ENCODE data around the gene OR2T2. TPM values are rescaled to one million over a fixed set of nuclear protein-coding genes. Genes with fewer than 3 reads are reported as not detected.

The OR2T2 gene, protein sequence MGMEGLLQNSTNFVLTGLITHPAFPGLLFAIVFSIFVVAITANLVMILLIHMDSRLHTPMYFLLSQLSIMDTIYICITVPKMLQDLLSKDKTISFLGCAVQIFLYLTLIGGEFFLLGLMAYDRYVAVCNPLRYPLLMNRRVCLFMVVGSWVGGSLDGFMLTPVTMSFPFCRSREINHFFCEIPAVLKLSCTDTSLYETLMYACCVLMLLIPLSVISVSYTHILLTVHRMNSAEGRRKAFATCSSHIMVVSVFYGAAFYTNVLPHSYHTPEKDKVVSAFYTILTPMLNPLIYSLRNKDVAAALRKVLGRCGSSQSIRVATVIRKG
- not detected in 2 replicates for total RNA-seq

DNA sequence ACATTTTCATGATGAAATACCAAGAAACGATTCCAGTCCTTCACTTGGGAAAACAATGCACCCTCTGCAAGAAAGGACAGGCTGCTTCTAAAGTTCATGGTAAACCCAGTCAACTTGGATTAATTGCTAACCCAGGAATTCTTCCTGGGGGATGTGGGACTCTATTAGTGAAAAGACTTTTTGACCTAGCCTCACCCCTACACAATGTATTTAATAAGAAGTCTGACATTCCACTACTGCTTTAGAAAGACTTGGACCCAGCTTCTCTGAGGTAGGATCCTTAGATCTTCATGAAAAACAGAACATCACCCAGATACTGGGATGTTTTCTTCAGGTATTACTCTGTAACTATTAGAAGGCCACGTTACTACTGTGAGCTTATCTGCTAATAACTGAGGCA, at the start of gene OR2T2:
TSS of gene OR2T2 (plus strand) at position 239 of the 400 bp plus-strand sequence. CDS start 7,161 bp downstream, outside the sequence.

DNA sequence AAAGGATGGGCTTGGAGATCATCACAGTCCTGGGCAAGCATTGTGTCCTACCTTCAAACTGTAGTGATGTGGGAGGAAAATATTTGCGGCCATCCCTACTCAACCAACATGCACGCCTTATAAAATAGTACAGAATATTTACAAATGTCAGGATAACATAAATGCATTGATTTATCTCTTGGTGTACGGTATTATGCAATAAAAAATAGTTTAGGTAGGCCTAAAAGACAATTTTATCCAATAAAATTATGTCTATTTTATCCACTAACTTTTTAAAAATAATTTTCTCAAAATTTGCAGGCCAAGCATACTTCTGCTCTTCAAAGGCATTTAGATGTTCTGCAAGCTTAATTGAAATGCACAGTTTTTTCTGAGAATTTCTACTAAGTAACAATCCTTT, 42.7 kb upstream of the OR2T2 start, which contains the start of gene OR2T1:
TSS of gene OR2T1 (plus strand) at position 301 of the 400 bp plus-strand sequence. CDS start 3,100 bp downstream, outside the sequence.

DNA sequence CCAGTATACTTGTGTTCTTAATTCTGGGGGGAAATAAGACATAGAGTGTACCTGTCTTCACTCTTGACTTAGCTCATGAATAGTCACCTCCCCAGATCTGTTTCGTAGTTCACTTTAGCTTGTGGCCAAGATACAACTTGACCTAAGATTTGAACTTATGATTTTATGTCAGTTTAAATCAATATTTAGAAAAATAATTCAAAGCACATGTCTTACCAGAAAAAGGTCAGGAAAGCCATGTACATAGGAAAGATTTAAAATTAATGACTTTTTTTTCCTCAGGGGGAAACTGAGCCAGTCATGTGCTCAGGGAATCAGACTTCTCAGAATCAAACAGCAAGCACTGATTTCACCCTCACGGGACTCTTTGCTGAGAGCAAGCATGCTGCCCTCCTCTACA, 27.6 kb downstream of the OR2T2 start, which contains the start of gene OR2T3:
TSS of gene OR2T3 (plus strand) at position 301 of the 400 bp plus-strand sequence. CDS start at position 301, 0 bp downstream.

DNA sequence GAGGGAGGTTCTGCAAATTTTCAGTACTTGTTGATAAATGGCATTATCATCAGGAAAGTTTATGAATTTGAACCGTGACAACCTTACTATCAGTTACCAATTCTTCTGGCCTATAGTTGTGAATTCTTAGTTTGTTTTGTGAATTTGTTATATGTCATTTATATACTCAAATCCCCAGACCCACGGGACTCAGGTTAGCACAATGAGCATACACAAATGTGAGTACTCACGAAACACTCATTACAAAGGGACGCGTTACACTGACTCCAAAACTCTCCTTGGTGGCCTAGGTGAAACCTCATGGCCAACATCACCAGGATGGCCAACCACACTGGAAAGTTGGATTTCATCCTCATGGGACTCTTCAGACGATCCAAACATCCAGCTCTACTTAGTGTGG, 42.9 kb downstream of the OR2T2 start, which contains the start of gene OR2T5:
TSS of gene OR2T5 (plus strand) at position 301 of the 400 bp plus-strand sequence. CDS start at position 301, 0 bp downstream.

Other genes starting within 250 kb of the OR2T2 start
- not detected in 2 replicates for gene OR2M3, start 248.4 kb upstream of the OR2T2 start, total RNA-seq
- gene OR2M4, start 214.2 kb upstream of the OR2T2 start, total RNA-seq, result not detected in 2 replicates
- gene OR2T33, start 167.7 kb upstream of the OR2T2 start, total RNA-seq, result not detected in 2 replicates
- not detected in 2 replicates for gene OR2T12, start 142.2 kb upstream of the OR2T2 start, total RNA-seq
- gene OR2M7, start 121.1 kb upstream of the OR2T2 start, total RNA-seq, result not detected in 2 replicates
- not detected in 2 replicates for gene OR14C36, start 96.9 kb upstream of the OR2T2 start, total RNA-seq
- not detected in 2 replicates for gene OR2T4, start 84.0 kb upstream of the OR2T2 start, total RNA-seq
- not detected in 2 replicates for gene OR2T6, start 69.9 kb upstream of the OR2T2 start, total RNA-seq
- not detected in 2 replicates for gene OR2T1, start 42.6 kb upstream of the OR2T2 start, total RNA-seq
- not detected in 2 replicates for gene OR2T3, start 27.7 kb downstream of the OR2T2 start, total RNA-seq
- not detected in 2 replicates for gene OR2T5, start 43.0 kb downstream of the OR2T2 start, total RNA-seq
- gene OR2G6, start 62.4 kb downstream of the OR2T2 start, total RNA-seq, result not detected in 2 replicates
- not detected in 2 replicates for gene OR2T29, start 117.1 kb downstream of the OR2T2 start, total RNA-seq
- gene OR2T34, start 129.1 kb downstream of the OR2T2 start, total RNA-seq, result not detected in 2 replicates
- not detected in 2 replicates for gene OR2T10, start 152.1 kb downstream of the OR2T2 start, total RNA-seq
- not detected in 2 replicates for gene OR2T11, start 189.5 kb downstream of the OR2T2 start, total RNA-seq
- gene OR2T35, start 199.6 kb downstream of the OR2T2 start, total RNA-seq, result not detected in 2 replicates
- not detected in 2 replicates for gene OR2T27, start 209.9 kb downstream of the OR2T2 start, total RNA-seq

All from mammary microvascular endothelial cell (primary cell).